MCF 10A (cell line): ENCODE results near the gene NCOR2. TPM values are rescaled to one million over a fixed set of nuclear protein-coding genes. Genes with fewer than 3 reads are reported as not detected.

ENCODE experiments used
- BruUV-seq: library from RNA; stranded (reverse); fragments of 400-500 nt; replicated peaks from 2 replicates; lab custom pipeline; 2021; lab: Mats Ljungman, UMichigan
- CTCF ChIA-PET: fragments of 300-600 bp; sonication (Branson Sonifier 250); formaldehyde crosslinking; extraction: SDS; loops from one replicate; lab custom pipeline; 2021; ENCODE audit warnings: antibody characterized with exemption, inconsistent platforms; lab: Yijun Ruan, JAX
- POLR2A ChIA-PET: fragments of 300-600, 350-650 bp; sonication (Branson Sonifier 250); formaldehyde crosslinking; extraction: SDS; loops from one replicate; lab custom pipeline; 2020; ENCODE audit warnings: antibody characterized with exemption, inconsistent platforms; lab: Yijun Ruan, JAX
- DNase-seq: peaks from one replicate; pipeline ENCODE4 v3.0.0-alpha.2; 2018; ENCODE audit not compliant: unreplicated experiment
- H3K27ac Mint-ChIP-seq: one replicate; pipeline ENCODE4 v1.8.0; 2022; ENCODE audit warnings: mild to moderate bottlenecking, low read depth, mixed read lengths; ENCODE audit not compliant: unreplicated experiment
- H3K27me3 Mint-ChIP-seq: one replicate; pipeline ENCODE4 v1.8.0; 2022; ENCODE audit warnings: mixed read lengths; ENCODE audit not compliant: insufficient read depth, unreplicated experiment
- H3K36me3 Mint-ChIP-seq: one replicate; pipeline ENCODE4 v1.8.0; 2022; ENCODE audit warnings: mild to moderate bottlenecking, moderate library complexity, mixed read lengths; ENCODE audit not compliant: insufficient read depth, unreplicated experiment
- H3K4me1 Mint-ChIP-seq: one replicate; pipeline ENCODE4 v1.8.0; 2022; ENCODE audit warnings: mixed read lengths; ENCODE audit not compliant: insufficient read depth, unreplicated experiment
- H3K4me3 Mint-ChIP-seq: one replicate; pipeline ENCODE4 v1.8.0; 2022; ENCODE audit warnings: mild to moderate bottlenecking, moderate library complexity, mixed read lengths; ENCODE audit not compliant: unreplicated experiment
- H3K9me3 Mint-ChIP-seq: one replicate; pipeline ENCODE4 v1.8.0; 2022; ENCODE audit warnings: mixed read lengths; ENCODE audit not compliant: unreplicated experiment
- CTCF ChIP-seq: fragments of 200-600 bp; IDR thresholded peaks from one replicate; pipeline ENCODE4 v1.8.0; 2022; ENCODE audit warnings: antibody characterized with exemption, mild to moderate bottlenecking; ENCODE audit not compliant: unreplicated experiment
- intact Hi-C: fragments of 100-400 bp; cut with micrococcal nuclease; formaldehyde crosslinking; loops from 2 replicates; pipeline ENCODE4 v1.14.1; 2022
- total RNA-seq: library from RNA; stranded (reverse); gene quantifications from 2 replicates; pipeline ENCODE4 v1.2.3, GENCODE V29; 2022

Gene NCOR2
- total RNA-seq, 1 experiment from 2014 or later: 145 TPM

GRCh38 chr12:124564971-124565491 lies 2.4 kb downstream of the NCOR2 start:
- Mint-ChIP-seq H3K27me3 (no peaks in the 10 kb centered on the region), H3K4me3 (peak overlapping the region; percentile 87), H3K27ac (no peak overlapping the region), H3K4me1 (peaks cover 11% of the 10 kb centered on the region), H3K36me3 (no peaks in the 10 kb centered on the region), H3K9me3 (no peaks in the 10 kb centered on the region)
- no peak for DNase-seq
- CTCF ChIA-PET: interaction anchor here (0.6 to 2.0 kb wide), 2 partner anchors 201 to 1032 kb away, joined by 3 to 16 read pairs; no protein-coding TSS in a partner anchor
- TF ChIP-seq CTCF: no peak
- POLR2A ChIA-PET: interaction anchor here (5.8 kb wide), 1 partner anchor 47 kb away, joined by 44 read pairs; no protein-coding TSS in a partner anchor
- BruUV-seq: no TSS peak
- intact Hi-C loops: loop anchor here (5.0 kb wide), 1 partner anchor 182 kb away; no protein-coding TSS in a partner anchor

DNA sequence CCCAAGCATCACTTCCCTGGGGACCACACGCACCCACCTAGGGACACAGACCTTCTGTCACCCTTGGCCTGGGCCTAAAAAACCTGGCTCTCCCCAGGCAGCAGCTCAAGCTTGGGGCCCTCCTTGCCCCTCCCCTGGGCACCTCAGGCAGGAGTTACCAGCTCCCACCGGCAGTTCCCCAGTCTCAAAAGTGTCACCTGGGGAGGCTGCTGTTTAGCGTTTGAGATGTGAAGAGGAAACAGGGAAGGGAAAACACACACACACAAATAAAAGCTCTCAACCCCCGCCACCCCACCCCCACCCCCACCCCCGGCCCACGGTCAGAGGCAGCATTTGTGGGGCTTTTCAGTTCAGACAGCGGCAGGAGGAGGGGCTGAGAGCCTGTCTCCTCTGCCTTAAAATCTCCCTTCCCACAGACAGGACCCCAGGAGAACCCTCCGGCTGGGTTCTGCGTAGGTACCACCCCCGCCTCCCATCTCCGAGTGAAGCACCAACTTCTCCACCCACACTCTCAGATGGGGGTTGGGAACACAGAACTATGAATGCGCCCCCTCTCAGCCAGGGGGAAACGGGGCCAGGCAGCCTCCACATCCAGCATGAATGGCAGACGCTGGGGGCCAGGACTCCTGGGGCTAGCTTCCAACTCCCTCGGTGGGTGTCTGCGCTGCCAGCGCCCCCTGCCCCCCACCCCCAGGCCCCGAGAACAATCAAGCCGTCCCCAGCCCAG lies 3.0 kb downstream of the NCOR2 start:
- Mint-ChIP-seq H3K36me3 (no peaks in the 10 kb centered on the region), H3K4me1 (peaks cover 11% of the 10 kb centered on the region), H3K4me3 (peak overlapping the region; percentile 21), H3K27ac (no peak overlapping the region), H3K9me3 (no peaks in the 10 kb centered on the region), H3K27me3 (no peaks in the 10 kb centered on the region)
- CTCF ChIA-PET: interaction anchor here (0.6 to 0.7 kb wide), 2 partner anchors 15 to 342 kb away, joined by 3 read pairs; no protein-coding TSS in a partner anchor
- intact Hi-C loops: no loop called here
- BruUV-seq: no TSS peak
- POLR2A ChIA-PET: interaction anchor here (5.8 kb wide), 1 partner anchor 46 kb away, joined by 44 read pairs; no protein-coding TSS in a partner anchor
- DNase-seq: no peak
- TF ChIP-seq CTCF: no peak

DNA sequence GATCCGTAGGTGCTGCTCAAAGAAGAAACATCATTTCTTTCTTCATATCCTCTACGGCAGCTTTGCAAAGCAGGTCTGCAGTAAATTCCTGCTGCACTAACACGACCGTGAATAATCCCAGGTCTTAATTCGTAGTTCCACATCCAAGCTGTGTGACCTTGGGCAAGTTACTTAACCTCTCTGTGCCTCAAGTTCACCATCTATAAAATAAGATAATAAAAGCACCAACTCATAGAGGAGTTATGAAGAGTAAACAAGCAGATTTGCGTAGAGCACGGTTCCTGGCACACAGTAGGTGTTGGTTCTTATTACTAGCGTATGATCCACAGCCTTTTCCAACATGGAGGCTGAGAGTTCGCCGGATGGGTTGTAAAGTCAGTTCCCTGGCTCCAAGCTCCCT lies 3.6 kb downstream of the NCOR2 start:
- Mint-ChIP-seq H3K27ac (no peak overlapping the region), H3K9me3 (no peaks in the 10 kb centered on the region), H3K4me1 (peaks cover 11% of the 10 kb centered on the region), H3K36me3 (no peaks in the 10 kb centered on the region), H3K27me3 (no peaks in the 10 kb centered on the region), H3K4me3 (peak overlapping the region; percentile 21)
- no peak for TF ChIP-seq CTCF
- TSS peak; percentile 13 for BruUV-seq
- ChIA-PET POLR2A (interaction anchor here (5.8 kb wide), 1 partner anchor 45 kb away, joined by 44 read pairs; no protein-coding TSS in a partner anchor), CTCF (interaction anchor here (0.6 to 0.7 kb wide), 2 partner anchors 15 to 343 kb away, joined by 3 read pairs; no protein-coding TSS in a partner anchor)
- no peak for DNase-seq
- intact Hi-C loops: no loop called here

DNA sequence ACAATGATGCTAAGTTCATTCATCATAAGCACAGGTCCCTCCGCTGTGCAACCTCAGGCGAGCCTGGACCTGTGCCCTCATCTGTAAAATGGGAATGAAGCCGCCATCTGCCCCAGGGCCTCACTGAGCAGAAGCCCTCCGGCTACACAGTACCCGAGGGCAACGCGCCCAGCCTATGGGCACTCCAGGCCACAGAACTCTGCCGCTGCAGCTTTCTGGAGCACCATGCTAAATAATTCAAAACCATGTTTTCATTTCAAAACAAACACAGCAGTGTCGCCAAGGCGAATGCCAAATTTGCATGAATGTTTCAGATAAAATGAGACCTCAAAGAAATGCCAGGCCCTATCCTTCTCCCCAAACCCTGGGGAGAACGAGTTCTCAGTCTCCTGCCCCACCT lies 4.0 kb downstream of the NCOR2 start:
- H3K27ac Mint-ChIP-seq: no peak overlapping the region
- no peak for DNase-seq
- H3K9me3 Mint-ChIP-seq: no peaks in the 10 kb centered on the region
- no TSS peak for BruUV-seq
- H3K27me3 Mint-ChIP-seq: no peaks in the 10 kb centered on the region
- intact Hi-C loops: no loop called here
- CTCF ChIA-PET: interaction anchor here (0.6 to 0.7 kb wide), 3 partner anchors 16 to 527 kb away, joined by 3 read pairs; no protein-coding TSS in a partner anchor
- H3K36me3 Mint-ChIP-seq: no peaks in the 10 kb centered on the region
- POLR2A ChIA-PET: interaction anchor here (5.8 kb wide), 1 partner anchor 45 kb away, joined by 44 read pairs; no protein-coding TSS in a partner anchor
- H3K4me1 Mint-ChIP-seq: peaks cover 11% of the 10 kb centered on the region
- no peak overlapping the region for H3K4me3 Mint-ChIP-seq
- no peak for TF ChIP-seq CTCF
